Neural progenitor cell (in vitro differentiated cells): ENCODE measurements around the gene SERINC5.

Source experiments
- CTCF ChIP-seq: fragments of 200-600 bp; sonication (generic); IDR thresholded peaks from 2 replicates; pipeline ENCODE4 v1.5.1; 2017; ENCODE audit warnings: antibody characterized with exemption, mild to moderate bottlenecking
- EZH2phosphoT487 ChIP-seq: fragments of 200-600 bp; sonication (generic); IDR thresholded peaks from 2 replicates; pipeline ENCODE4 v1.6.1; 2017; ENCODE audit warnings: antibody characterized with exemption

GRCh38 chr5:80191991-80192398 lies 63.9 kb downstream of the SERINC5 start:
- TF ChIP-seq CTCF (no peak), EZH2phosphoT487 (no peak)
